A549 (cell line): ENCODE results near the gene GYG2.

Experiments
- BHLHE40 ChIP-seq: IDR thresholded peaks from 2 replicates; pipeline ENCODE4 v1.6.1; 2012; ENCODE audit warnings: low read depth, low read length, inconsistent platforms
- CBX8 ChIP-seq: fragments of 200-600 bp; sonication (generic); IDR thresholded peaks from 2 replicates; pipeline ENCODE4 v1.6.1; 2016
- CTCF ChIP-seq: fragments of >200 bp; sonication (Bioruptor Twin); formaldehyde crosslinking; IDR thresholded peaks from 3 replicates; pipeline ENCODE4 v1.5.1; 2016
- EP300 ChIP-seq, 2 experiments: fragments of >200 bp; sonication (Bioruptor Twin); formaldehyde crosslinking; IDR thresholded peaks; 2 replicates in 1 of 2; 3 replicates in 1 of 2; pipeline ENCODE4 v1.6.1; 2016 to 2017
- ESRRA ChIP-seq: fragments of 150-350 bp; IDR thresholded peaks from 2 replicates; pipeline ENCODE4 v1.6.1; 2014; ENCODE audit warnings: mild to moderate bottlenecking, low read length, borderline replicate concordance
- HDAC2 ChIP-seq: fragments of 200-600 bp; sonication (generic); IDR thresholded peaks from 2 replicates; pipeline ENCODE4 v1.6.1; 2016
- MAX ChIP-seq: IDR thresholded peaks from 2 replicates; pipeline ENCODE4 v1.6.1; 2012
- POLR2A ChIP-seq: IDR thresholded peaks from 2 replicates; pipeline ENCODE4 v1.6.1; 2012; ENCODE audit warnings: mild to moderate bottlenecking, low read length
- TF ChIP-seq, protein P1 (sequence below): IDR thresholded peaks from 2 replicates; pipeline ENCODE4 v1.6.1; 2012; ENCODE audit warnings: low read depth, borderline replicate concordance

DNA sequence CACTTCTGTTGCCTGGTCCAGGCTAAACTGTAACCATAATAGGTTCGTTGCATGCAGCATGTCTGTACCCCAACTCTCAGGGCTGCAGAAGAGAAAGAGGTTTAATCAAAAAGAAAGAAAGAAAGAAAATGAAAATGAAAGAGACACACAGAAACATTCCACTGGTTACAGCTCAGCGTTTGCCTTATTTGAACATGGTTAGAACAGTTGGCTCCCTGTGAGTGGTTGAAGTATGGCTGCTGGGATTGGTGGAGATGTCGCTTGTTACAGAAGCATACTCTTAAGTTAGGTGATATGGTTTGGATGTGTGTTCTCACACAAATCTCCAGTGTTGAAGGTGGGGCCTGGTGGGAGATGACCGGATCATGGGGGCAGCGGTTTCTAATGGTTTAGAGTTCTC is 64.1 kb downstream of the GYG2 start:
- TF ChIP-seq BHLHE40 = no peak
- TF ChIP-seq ESRRA = no peak
- no peak for TF ChIP-seq CTCF
- TF ChIP-seq, protein P1, sequence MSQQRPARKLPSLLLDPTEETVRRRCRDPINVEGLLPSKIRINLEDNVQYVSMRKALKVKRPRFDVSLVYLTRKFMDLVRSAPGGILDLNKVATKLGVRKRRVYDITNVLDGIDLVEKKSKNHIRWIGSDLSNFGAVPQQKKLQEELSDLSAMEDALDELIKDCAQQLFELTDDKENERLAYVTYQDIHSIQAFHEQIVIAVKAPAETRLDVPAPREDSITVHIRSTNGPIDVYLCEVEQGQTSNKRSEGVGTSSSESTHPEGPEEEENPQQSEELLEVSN = no peak
- no peak for TF ChIP-seq CBX8
- no peak for TF ChIP-seq HDAC2
- no peak for TF ChIP-seq EP300 (IDR thresholded peaks at IDR 0.05)
- TF ChIP-seq POLR2A = no peak
- TF ChIP-seq MAX = no peak
